Measurements from ENCODE around the gene ELL2. TPM values are rescaled to one million over a fixed set of nuclear protein-coding genes. Genes with fewer than 3 reads are reported as not detected.

The ELL2 gene
- total RNA-seq, 1 donor from 2014 or later: 76.3 TPM

DNA sequence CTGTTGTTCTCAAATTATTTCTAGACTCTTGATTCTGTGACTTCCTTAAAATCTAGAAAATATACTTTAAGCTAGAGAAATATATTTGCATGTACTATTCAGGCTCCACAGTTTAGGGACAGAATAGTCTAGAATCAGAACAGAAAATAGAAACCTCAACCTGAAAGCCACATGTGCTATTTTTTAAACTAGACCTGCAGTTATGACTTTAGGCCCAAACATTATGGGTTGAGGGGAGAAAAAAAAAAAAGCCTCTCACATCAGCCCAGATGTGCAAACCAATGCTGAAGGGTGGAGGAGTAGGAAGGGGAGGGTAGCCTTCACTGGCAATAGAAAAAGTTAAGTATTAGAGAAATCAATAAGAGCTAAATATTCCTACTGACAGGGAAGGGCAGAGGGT, 35.7 kb downstream of the ELL2 start:
- DNase-seq (ENCODE audit: low read depth) (no peak), FAIRE-seq (no peak)
- TF ChIP-seq, protein P1, sequence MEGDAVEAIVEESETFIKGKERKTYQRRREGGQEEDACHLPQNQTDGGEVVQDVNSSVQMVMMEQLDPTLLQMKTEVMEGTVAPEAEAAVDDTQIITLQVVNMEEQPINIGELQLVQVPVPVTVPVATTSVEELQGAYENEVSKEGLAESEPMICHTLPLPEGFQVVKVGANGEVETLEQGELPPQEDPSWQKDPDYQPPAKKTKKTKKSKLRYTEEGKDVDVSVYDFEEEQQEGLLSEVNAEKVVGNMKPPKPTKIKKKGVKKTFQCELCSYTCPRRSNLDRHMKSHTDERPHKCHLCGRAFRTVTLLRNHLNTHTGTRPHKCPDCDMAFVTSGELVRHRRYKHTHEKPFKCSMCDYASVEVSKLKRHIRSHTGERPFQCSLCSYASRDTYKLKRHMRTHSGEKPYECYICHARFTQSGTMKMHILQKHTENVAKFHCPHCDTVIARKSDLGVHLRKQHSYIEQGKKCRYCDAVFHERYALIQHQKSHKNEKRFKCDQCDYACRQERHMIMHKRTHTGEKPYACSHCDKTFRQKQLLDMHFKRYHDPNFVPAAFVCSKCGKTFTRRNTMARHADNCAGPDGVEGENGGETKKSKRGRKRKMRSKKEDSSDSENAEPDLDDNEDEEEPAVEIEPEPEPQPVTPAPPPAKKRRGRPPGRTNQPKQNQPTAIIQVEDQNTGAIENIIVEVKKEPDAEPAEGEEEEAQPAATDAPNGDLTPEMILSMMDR (IDR thresholded peaks at IDR 0.05; ENCODE audit: insufficient read depth, low read length, severe bottlenecking): no peak
- Histone ChIP-seq H3K27me3 (ENCODE audit: control insufficient read depth, insufficient read depth, low read length) (no peaks in the 10 kb centered on the region), H3K4me3 (ENCODE audit: low read depth, low read length) (no peak overlapping the region), H3K36me3 (ENCODE audit: control insufficient read depth, insufficient read depth, low read length) (peaks cover 4% of the 10 kb centered on the region)

DNA sequence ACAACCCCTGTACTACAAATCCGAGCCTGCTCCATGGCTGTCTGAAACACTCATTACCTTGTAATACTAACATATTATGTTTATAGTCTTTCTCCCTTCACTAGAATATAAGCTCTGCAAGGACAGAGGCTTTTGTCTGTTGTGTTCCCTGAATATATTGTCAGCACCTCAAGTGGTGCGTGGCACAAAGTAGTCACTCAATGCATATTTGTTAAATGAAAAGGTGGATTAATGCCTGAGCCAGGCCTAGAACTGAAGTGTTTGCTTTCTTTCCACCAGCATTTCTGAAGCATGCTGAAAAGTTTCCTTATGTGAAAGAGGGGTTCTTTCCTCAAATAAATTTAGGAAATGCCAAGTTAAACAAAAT, 36.3 kb downstream of the ELL2 start:
- Histone ChIP-seq H3K36me3 (ENCODE audit: control insufficient read depth, insufficient read depth, low read length) (peaks cover 10% of the 10 kb centered on the region), H3K4me3 (ENCODE audit: low read depth, low read length) (no peak overlapping the region)

DNA sequence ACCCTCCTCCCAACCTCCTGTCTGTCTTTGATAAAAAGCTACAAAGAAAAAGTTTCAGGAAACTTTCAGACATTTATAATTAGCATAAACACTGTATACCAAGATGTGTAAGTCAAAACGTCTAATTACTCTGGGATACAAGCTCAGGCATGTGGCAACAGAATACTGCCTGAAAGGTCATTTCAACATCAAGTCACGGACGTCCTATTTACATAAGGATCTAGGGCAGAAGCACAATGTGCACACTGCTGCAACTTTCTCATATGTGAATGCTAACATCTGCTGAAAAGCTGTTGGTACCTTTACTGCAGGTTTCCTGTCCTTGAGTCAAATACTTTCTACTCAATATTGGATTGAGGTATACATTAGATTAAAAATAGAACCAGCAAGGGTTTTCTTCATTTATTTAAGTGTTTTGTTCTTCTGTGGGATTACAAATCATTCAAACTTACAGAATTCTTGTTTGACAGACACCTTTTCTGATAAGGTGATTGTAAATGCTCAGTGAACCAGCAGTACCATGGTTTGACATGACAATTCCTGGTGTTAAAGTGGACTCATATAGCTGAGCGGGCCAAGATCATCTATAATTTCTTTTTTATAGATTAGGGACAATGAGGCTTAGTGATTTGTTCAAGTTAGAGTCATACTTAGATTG, 36.8 kb downstream of the ELL2 start:
- Histone ChIP-seq H3K27me3 (ENCODE audit: control insufficient read depth, insufficient read depth, low read length) (no peaks in the 10 kb centered on the region), H3K4me3 (ENCODE audit: low read depth, low read length) (no peak overlapping the region), H3K36me3 (ENCODE audit: control insufficient read depth, insufficient read depth, low read length) (peaks cover 11% of the 10 kb centered on the region)
- TF ChIP-seq, protein P1 (IDR thresholded peaks at IDR 0.05; ENCODE audit: insufficient read depth, low read length, severe bottlenecking): no peak
- peak; percentile 96 for DNase-seq (ENCODE audit: low read depth)
- FAIRE-seq: no peak

More for the DNA sequence above, 36.3 kb downstream of the ELL2 start:
- TF ChIP-seq, protein P1 (IDR thresholded peaks at IDR 0.05; ENCODE audit: insufficient read depth, low read length, severe bottlenecking): no peak
- DNase-seq (ENCODE audit: low read depth) (no peak), FAIRE-seq (no peak)
- no peaks in the 10 kb centered on the region for H3K27me3 ChIP-seq (ENCODE audit: control insufficient read depth, insufficient read depth, low read length)

GRCh38 chr5:95923918-95924544, 37.6 kb downstream of the ELL2 start:
- Histone ChIP-seq H3K36me3 (ENCODE audit: control insufficient read depth, insufficient read depth, low read length) (peaks cover 11% of the 10 kb centered on the region), H3K27me3 (ENCODE audit: control insufficient read depth, insufficient read depth, low read length) (no peaks in the 10 kb centered on the region), H3K4me3 (ENCODE audit: low read depth, low read length) (no peak overlapping the region)
- TF ChIP-seq, protein P1 (IDR thresholded peaks at IDR 0.05; ENCODE audit: insufficient read depth, low read length, severe bottlenecking): no peak
- no peak for DNase-seq (ENCODE audit: low read depth)
- no peak for FAIRE-seq

GRCh38 chr5:95922798-95923197, 38.9 kb downstream of the ELL2 start:
- H3K36me3 ChIP-seq (ENCODE audit: control insufficient read depth, insufficient read depth, low read length): peaks cover 15% of the 10 kb centered on the region
- DNase-seq (ENCODE audit: low read depth) (no peak), FAIRE-seq (no peak)
- no peak overlapping the region for H3K4me3 ChIP-seq (ENCODE audit: low read depth, low read length)
- TF ChIP-seq, protein P1 (IDR thresholded peaks at IDR 0.05; ENCODE audit: insufficient read depth, low read length, severe bottlenecking): no peak
- no peaks in the 10 kb centered on the region for H3K27me3 ChIP-seq (ENCODE audit: control insufficient read depth, insufficient read depth, low read length)
